GM19468 (cell line): ENCODE measurements around the gene FAM53B.

Experiments used
- ATAC-seq: cut with Tn5 transposase; IDR thresholded peaks from one replicate; pipeline ENCODE4 v1.9.1; 2021; ENCODE audit warnings: mild to moderate bottlenecking, moderate library complexity, moderate number of reproducible peaks; ENCODE audit not compliant: unreplicated experiment; ENCODE audit errors: extremely low read depth

FAM53B gene

GRCh38 chr10:124604214-124605000 lies 139.8 kb downstream of the FAM53B start:
- no peak for ATAC-seq

GRCh38 chr10:124603376-124604213 lies 140.6 kb downstream of the FAM53B start:
- no peak for ATAC-seq

- no peak for ATAC-seq
Observed at GRCh38 chr10:124602646-124603365, 141.4 kb downstream of the FAM53B start.

- no peak for ATAC-seq
Observed at GRCh38 chr10:124602121-124602561, 142.0 kb downstream of the FAM53B start.

GRCh38 chr10:124601431-124602120 lies 142.6 kb downstream of the FAM53B start:
- peak; percentile 22 for ATAC-seq

GRCh38 chr10:124601016-124601415 lies 143.2 kb downstream of the FAM53B start:
- no peak for ATAC-seq

- ATAC-seq: no peak
Observed at GRCh38 chr10:124600051-124600880, 143.9 kb downstream of the FAM53B start.

- no peak for ATAC-seq
Observed at GRCh38 chr10:124599588-124600050, 144.6 kb downstream of the FAM53B start.

- no peak for ATAC-seq
Observed at GRCh38 chr10:124598773-124599587, 145.2 kb downstream of the FAM53B start.

GRCh38 chr10:124598196-124598595 lies 146.0 kb downstream of the FAM53B start:
- ATAC-seq: no peak

- no peak for ATAC-seq
Observed at GRCh38 chr10:124597846-124598165, 146.4 kb downstream of the FAM53B start.

- ATAC-seq: no peak
Observed at GRCh38 chr10:124596962-124597845, 147.0 kb downstream of the FAM53B start.

- no peak for ATAC-seq
Observed at GRCh38 chr10:124596116-124596785, 147.9 kb downstream of the FAM53B start.

- no peak for ATAC-seq
Observed at GRCh38 chr10:124595143-124595883, 148.9 kb downstream of the FAM53B start.

- no peak for ATAC-seq
Observed at GRCh38 chr10:124594240-124594639, 149.9 kb downstream of the FAM53B start.

GRCh38 chr10:124593431-124593985 lies 150.7 kb downstream of the FAM53B start:
- ATAC-seq: no peak
